Stimulated activated CD4-positive, alpha-beta T cell treated with anti-CD3 and anti-CD28 coated beads, TNF-alpha, amount 100 ng/mL, for 4 hours (primary cell): ENCODE data around the gene GALNT2.

ENCODE experiments used
- DNase-seq, 3 experiments: peaks; one replicate each; pipeline ENCODE4 v3.0.0-alpha.2; 2020; ENCODE audit warnings: low read depth in 3 of 3

The GALNT2 gene

DNA sequence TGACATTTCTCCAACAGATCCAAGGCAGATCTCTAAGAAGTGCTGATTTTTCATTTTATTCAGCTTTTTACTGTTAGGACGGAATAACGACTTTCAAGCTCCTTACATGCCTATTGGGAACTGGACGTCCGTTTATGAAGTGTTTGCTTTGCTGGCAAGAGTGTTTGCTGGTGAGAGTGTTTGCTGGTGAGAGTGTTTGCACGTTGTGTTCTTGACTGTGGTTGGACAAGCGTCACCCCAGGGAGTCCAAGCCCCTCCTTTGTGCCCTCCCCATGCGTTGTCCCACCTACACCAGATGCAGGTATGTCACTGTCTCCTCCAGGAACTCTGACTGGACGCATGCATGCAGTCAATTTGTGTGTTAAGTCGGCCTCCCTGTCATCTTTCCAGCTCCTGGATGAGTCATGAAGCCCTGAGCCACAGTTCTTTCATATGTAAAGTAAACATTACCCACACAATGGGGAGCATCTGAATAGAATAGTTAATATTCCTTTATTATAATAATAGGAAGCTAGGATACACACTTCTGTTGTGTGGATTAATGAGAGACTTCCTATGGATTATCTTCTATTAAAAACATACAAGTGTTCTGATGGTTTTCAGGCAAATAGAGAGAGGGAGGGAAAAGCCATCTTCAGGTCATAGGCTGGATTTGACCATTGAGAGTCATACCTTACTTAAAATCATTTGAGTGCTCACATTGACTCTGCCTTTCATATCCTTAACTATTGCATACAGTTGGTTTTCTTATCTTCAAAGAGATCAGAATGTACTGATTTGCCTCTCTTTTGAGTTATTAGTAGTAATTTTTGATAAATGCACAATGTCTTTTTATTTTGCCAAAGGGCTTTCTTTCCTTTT, 119.2 kb downstream of the GALNT2 start:
- no peak for DNase-seq

DNA sequence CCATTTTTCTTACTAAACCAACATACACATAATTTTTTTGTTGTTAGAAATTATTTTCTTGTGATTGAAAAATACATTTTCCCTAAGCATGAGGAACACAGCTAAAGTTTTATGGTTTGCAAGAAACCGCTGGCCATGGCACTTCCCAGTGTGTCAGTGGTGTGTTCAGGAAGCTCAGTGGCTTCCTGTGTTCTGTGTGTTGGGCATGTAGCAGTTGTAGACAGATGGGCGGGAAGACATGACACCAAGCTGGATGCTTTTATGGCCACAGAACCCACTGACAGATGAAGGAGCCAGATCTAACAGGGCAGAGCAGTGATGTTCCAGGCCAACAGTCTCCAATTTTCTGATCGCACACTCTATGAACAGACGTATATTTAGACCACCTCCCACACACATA, 119.8 kb downstream of the GALNT2 start:
- DNase-seq, result no peak

DNA sequence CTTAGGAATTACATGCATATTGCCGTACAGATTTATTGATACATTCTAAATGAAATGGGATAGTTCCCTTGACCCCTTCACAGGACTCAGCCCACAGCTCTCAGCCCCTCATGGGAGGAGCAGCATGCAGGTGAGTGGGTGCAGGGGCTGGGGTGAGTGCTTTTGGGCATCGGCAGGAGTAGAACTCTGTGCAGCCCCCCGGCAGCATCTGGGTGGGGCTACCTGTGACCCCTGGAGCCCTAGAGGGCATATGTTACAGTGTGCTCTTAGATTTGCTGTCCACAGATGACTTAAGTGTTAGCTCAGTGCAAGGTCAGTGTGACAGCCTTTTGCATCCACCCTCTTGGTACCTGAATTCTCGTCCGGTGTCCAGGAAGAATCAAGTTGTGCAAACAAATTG, 120.3 kb downstream of the GALNT2 start:
- DNase-seq, result no peak

DNA sequence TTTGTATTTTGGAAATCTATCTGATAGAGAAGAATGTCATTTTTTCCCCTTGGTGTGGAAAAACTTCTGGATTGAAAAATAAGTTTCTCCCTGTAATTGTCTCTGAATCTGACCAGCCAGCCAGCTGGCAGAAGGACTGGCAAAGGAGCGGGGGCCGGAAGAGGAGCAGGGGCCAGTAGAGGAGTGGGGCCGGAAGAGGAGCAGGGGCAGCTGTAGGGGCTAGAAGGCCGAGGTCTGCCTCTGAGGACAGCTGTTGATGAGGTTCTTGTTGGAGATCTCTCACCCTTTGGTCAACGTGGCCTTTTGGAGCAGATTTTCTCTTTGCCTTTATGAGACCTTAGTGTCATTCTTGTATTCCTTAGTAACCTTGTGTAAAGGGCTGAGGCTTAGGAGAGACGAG, 121.8 kb downstream of the GALNT2 start:
- DNase-seq, result no peak

DNA sequence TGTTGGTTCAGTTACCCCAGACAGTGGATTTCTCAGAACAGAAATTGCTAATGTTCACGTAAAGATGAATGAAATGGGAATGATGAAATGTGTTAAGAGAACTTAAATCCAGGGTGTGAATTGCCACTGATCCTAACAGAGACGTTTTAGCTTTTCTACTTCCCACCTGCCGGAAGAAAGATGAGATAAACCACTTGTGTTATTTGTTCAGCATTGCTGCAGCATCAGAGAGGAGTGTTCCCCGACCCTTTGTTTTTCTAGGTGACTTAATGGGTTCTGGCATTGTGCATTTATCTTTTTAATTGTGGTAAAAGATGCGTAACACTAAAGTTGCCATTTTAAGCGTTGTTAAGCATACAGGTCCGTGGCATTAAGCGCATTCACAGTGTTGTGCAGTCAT, 122.3 kb downstream of the GALNT2 start:
- DNase-seq, result no peak

DNA sequence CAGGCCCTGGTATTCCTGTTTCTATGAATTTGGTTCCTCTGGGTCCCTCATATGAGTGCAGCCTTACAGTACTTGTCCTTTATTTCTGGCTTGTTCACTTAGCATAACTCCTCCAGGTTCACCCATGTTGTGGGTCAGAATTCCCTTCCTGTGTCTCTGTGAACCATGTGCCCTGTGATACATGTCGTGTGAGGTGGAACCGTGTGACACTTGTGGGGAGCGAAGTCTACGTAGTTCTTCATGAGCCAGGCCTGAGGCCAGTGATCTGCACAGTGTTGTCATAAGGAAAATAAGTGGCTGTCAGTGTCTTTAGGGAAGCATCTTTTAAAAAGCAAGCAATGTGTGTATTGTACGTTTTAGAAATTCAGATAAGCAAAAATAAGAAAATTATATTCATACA, 122.8 kb downstream of the GALNT2 start:
- DNase-seq, result no peak

DNA sequence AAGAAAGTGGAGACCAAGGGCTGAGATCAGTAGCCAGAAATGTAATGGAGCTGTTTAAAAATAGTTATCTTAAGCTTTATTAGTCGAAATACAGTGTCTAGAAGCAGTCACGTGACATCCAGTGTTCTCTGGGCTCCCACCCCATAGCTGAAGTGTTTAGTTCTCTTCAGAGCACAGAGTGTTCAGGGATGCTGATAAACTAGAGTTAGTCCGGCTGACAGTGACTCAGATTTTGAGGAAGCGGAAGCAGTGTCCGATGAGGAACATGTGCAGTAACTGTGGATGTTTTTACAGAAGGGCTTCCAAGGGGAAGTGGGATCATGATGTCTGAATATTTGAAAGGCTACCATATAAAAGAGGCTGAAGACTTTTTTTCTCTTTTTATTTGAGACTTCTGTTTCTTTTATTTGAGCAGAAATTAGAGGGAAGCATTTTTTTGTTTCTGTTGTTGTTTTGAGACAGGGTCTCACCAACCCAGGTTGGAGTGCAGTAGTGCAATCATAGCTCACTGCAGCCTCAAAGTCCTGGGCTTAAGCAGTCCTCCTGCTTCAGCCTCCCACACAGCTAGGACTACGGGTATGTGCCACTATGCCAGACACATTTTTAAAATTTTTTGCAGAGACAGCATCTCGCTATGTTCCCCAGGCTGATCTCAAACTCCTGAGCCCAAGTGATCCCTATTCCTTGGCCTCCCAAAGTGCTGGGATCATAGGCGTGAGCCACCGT, 124.2 kb downstream of the GALNT2 start:
- DNase-seq, result no peak

DNA sequence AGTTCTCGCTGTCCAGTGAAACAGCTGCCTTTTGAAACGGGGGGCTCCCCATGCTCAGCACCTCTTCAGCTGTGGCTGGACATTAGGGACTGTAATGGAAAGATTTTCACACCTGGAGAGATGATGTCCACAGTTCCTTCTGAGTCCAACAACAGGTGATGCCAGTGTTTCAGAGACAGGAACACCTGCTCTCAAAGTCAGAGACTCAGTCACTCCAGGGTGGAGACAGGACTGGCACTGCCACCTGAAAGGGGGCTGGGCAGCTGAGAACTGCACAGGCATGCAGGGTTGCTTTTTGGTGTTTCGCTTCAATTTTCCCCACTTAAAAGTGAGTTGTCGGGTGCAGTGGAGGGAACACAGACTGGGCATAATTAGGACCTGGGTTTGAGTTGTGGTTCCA, 124.8 kb downstream of the GALNT2 start:
- DNase-seq, result no peak

DNA sequence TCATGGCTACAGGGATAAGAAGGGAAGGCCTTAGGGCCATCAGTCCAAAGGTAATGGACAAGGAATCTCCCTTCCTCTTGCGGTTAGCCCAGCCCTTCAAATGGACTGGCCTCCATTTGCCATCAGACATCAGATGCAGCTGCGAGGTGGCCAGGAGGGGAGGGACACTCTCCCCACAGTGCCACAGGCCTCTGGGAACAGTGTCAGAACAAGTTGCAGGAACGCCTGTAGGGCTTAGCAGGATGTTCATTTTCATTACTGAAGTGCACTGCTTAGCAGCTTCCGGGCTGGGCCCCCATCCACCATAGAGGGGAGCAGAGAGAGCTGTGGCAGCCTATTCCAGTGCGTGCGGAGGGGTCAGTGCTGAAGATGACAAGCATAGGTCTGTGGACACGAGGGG, 127.5 kb downstream of the GALNT2 start:
- DNase-seq, result no peak

DNA sequence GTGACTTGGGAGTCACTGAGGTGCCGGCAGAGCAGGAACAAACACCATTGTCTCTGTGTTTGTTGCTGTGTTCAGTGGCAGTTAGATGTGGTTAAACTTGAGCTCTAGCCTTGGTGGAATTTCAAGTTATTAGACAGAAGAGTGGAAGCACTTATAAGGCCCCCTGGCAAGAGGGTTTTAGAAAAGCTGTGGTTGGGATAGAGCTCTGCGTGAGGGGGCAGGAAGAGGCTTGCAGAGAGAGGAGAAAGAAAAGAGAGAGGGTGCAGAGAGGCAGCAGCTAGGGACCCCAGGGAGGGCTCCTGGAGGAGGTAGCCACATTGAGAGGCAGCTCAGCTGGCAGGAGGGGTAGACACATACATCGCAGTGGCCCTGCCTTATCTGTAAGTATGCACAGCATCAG, 128.2 kb downstream of the GALNT2 start:
- DNase-seq, result no peak

DNA sequence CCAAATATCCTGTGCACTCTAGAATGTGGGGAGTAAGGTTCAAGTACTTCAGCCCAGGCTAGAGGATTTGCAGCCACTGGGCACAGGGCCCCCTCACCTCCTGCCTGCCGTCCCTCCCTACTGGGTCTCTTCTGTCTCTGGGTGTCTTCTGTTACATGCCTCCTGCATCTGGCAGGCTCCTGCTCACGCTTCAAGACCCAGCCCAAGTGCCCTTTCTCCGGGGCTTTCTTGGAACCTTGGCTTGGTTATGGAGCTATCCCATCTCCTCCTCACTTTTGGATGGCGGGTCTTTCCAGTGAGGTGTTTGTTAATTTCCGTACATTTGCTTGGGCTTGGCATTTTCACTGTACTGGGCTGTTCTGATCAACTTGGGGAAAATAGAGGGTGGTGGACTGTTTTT, 129.0 kb downstream of the GALNT2 start:
- no peak for DNase-seq

DNA sequence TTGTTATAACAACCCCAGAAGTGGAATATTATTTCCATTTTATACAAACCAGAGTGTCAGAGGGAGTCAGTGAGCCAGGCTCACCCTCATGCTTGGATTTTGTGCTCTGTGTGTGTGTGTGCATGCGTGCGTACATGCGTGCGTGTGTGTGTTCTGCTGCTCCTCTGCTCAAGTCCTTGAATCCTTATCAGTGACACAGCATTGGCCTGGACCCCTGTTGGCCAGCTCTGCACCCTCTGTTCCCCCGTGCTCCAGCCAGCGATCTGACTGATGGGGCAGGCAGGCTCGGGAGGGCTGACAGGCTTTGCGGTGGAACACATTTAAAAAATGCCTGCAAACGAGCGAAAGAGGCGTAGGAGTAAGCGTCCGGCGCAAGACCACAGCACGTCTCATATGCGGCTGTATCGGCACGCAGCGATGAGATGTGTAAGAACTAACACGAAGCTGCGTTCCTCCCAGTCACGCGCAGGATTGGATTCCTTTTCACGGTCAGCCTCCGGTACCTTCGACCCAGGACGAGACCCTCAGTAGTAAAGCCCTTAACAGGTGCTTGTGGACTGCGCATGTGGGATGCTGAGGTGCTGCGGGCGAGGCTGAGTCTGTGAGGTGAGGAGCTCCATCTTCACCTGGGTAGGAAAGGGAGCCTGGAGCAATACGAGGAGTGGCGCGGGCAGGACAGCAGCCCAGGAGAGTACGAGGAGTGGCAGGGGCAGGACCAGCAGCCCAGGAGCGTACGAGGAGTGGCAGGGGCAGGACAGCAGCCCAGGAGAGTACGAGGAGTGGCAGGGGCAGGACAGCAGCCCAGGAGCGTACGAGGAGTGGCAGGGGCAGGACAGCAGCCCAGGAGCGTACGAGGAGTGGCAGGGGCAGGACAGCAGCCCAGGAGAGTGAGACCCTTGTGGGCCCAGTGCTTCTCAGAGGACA, 130.9 kb downstream of the GALNT2 start:
- no peak for DNase-seq

DNA sequence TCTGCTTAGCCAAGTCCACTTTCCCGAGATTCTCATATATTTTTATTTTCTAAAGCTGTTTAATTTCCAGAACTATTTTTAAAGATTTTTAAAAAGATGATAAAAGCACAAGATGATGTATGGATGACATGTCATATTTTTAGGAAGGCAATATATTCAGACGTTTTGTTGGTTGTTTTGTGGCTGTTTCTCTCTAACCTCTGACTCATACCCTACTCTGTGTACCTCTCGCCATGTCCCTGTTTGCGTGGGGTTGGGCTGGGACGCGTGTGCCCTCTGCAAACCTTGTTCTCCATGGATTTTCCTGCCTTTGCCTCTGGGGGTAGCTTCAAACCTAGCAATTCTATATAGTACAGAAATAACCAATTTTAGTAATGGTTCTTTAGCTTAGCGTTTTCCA, 132.0 kb downstream of the GALNT2 start:
- no peak for DNase-seq

DNA sequence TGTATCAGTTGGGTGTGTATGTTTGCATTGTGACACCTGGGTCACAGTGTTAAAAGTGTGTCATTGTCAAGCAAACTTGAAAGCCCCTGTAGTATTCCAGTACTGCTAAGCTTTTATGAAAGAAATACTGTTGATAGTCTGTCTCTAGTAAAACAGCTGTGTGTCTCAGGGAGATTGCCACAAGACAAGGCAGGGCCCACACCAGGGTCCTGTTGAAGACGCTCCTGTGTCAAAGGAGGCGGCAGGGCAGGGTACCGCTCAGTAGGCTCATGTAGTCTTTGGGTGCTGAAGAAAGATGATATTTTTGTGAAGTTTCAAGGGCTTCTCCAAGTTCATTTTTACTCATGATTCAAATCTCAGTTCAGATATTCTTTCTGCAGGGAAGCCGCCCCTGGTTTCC, 132.5 kb downstream of the GALNT2 start:
- no peak for DNase-seq

DNA sequence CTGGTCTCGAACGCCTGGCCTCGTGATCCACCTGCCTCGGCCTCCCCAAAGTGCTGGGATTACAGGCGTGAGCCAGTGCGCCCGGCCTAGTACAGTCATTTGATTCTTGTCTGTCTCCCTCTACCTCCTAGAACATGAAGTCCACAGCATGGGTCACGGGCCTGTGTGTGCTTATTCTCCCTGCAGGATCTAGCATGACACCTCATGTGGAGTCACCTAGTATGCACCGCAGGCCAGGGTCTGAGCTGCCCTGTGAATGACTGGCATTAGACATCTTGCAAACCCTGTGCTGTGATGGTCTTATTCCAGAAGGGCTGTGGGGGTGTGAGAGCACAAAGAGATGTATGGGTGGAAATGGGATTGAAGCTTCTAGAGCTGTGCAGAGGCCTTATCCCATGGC, 133.2 kb downstream of the GALNT2 start:
- no peak for DNase-seq

DNA sequence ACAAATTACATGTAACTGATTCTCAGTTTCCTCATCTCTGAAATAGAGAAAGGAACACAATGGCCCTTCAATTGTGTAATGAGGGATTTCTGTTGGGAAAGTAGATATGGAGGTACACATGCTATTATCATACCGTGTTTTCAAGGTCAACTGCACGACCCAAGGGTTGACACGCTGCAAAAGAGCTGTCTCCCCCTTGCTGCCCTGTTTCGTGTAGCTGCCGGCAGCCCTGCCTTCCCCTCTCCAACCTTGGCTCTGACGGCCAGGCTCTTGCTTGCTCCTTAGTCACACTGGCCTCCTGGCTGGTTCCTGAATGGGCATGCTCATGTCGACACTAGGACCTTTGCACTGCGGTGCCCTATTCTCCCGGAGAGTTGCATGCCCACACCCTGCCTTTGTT, 134.4 kb downstream of the GALNT2 start:
- DNase-seq, result no peak

DNA sequence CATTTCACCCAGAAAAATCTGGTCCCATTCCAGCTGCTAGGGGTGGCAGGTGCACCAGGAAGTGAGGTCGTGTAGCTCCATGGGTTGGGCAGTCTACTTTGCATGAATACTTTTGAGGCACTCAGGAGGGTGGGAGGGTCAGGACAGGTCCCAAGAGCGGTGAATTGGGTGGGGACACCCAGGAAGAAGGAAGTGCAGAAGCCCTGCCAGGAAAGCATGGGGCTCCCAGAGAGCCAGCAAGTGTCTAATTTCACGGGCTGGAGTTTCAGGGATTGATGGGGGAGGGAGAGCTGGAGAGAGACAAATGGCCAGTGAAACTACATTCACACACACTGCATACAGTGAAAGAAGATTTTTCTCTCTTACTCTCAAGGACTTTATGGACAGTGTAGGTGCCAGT, 137.8 kb downstream of the GALNT2 start:
- no peak for DNase-seq

DNA sequence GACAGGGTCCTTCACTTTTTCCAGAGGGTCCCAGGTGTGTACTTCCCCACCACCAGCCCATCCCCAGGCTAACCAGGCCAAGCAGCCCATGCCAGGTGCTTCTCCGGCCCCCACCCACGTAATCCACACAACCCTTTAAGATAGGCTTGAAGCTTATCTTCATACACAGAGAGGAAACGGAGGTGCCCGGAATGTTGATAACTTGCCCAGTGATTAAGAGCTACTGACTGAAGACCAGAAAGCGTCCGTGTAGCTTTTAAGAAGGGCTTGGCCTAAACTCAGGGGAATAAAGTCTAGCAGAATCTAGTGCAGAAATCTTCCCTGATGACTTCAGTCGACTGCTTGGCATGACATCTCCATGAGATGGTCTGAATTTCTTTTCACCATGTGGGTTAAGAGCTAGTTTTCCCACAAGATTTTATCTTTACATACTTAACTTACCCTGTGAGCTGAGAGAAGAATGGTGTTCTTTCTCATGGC, 138.7 kb downstream of the GALNT2 start:
- no peak for DNase-seq

DNA sequence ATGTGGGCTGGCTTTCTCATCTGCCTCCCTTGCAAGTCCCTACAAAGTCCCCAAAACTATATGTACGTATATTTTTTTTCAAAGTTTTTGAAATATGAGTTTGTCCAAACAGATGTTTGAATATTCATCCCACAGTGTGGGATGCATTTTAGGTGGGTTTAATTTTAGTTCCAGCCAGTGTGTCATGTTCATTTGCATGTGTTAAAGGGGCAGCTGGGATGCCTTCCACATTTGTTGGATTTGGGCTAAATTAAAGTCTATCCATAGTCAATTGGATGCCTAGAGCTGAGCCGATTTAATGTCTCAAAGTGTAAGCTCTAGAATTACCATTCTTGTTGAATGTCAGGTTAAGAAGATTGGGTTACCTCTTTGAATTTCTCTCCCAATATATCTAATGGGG, 139.2 kb downstream of the GALNT2 start:
- no peak for DNase-seq

DNA sequence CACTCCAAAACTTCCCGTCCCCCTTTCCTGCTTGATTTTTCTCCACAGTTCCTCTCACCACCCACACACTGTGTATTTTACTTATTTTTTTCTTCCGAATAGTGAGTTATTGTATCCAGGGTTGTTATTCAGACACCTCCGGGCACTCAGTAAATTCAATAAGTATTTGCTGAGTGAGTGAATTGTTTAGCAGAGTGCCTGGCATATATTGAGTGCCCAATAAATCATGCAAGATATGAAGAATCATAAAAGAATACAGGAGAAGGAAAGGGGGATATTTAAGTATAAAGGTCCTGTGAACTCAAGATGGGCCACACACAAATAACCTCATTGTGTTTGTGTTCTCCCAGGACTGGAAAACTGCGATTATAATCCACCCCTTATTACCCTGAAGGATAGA, 139.9 kb downstream of the GALNT2 start:
- no peak for DNase-seq

DNA sequence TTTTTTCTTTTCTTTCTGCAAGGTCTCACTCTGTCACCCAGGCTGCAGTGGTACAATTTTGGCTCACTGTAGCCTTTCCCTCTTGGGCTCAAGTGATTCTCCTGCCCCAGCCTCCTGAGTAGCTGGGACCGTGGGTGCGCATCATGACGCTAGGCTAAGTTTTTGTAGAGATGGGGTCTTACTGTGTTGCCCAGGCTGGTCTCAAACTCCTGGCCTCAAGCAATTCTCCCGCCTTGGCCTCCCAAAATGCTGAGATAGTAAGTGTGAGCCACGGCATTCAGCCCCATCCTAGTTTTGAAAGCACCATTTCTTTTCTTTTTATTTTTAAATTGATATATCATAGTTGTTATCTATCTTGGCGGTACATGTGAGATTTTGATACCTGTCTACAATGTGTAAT, 140.6 kb downstream of the GALNT2 start:
- no peak for DNase-seq

DNA sequence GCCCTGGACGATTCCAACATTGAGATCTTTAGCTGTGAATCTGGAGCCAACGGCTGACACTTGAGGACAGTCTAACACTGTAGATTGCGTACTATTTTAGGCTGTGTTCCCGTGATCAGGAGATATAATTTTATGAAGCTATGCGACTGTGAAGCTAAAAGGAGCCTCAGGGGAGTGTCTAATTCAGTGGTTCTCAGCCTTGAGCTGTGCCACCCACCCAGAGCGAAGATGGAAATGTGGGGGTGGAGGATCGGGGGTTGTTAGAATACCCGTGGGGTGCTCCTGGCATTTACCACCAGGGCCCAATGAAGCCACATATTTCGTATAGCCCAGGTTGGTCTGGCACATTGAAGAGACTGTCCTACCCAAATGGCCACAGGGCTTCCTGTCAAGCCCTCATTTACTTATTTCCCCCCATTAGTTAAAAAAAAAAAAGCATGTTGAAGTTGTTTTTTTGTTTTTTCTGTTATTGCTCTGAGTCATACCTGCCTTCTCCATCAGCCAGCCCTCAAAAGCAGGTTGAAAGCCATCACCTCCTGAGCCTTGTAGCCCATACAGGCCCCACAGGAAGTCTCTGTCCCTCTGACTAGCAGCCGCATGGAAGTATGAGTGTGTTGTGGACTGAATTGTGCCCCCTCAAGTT, 141.7 kb downstream of the GALNT2 start:
- DNase-seq, result no peak
